Measurements from ENCODE around the gene TRAF6. TPM values are rescaled to one million over a fixed set of nuclear protein-coding genes. Genes with fewer than 3 reads are reported as not detected.

TRAF6 gene
- total and polyA plus RNA-seq, 4 donors = 2.4 to 7.8 (median 5.3) TPM

DNA sequence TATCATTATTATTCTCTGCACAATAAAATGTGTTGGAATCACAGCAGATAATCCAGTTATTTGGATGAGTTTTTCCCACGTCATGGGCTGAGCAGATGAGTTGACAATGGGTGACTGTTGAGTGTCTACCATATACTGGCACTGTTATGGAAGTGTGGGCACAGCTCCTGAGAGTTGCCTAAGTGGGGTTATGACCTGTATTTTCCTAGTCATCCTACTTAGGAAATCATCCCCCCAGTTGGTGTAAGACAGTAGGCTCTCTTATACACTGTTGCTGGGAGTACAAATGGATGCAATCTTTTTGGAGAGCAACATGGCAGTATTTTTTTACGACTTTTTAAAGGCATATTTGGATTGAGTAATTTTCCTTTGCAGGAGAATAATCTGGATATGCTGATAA is 66.4 kb downstream of the TRAF6 start:
- 89% methylated on average over 2 of the region's 2 CpGs for WGBS
- Histone ChIP-seq H3K36me3 (ENCODE audit: control insufficient read depth in 4 of 4, insufficient read depth in 3 of 4, low read depth in 1 of 4, low read length in 3 of 4) (no peaks in the 10 kb centered on the region), H3K9ac (ENCODE audit: low read depth in 1 of 2, low read length in 2 of 2) (no peak overlapping the region), H3K9me3 (ENCODE audit: control insufficient read depth in 4 of 4, low read length in 3 of 4) (no peaks in the 10 kb centered on the region), H3K4me1 (ENCODE audit: control insufficient read depth in 4 of 4, insufficient read depth in 4 of 4, low read length in 3 of 4) (no peaks in the 10 kb centered on the region), H3K27ac (ENCODE audit: low read depth in 1 of 2, low read length in 2 of 2) (no peak overlapping the region), H3K27me3 (ENCODE audit: control insufficient read depth in 4 of 4, insufficient read depth in 4 of 4, low read length in 3 of 4) (no peaks in the 10 kb centered on the region), H3K4me3 (ENCODE audit: low read depth in 1 of 3, low read length in 3 of 3) (no peak overlapping the region)
- TF ChIP-seq, protein P1, sequence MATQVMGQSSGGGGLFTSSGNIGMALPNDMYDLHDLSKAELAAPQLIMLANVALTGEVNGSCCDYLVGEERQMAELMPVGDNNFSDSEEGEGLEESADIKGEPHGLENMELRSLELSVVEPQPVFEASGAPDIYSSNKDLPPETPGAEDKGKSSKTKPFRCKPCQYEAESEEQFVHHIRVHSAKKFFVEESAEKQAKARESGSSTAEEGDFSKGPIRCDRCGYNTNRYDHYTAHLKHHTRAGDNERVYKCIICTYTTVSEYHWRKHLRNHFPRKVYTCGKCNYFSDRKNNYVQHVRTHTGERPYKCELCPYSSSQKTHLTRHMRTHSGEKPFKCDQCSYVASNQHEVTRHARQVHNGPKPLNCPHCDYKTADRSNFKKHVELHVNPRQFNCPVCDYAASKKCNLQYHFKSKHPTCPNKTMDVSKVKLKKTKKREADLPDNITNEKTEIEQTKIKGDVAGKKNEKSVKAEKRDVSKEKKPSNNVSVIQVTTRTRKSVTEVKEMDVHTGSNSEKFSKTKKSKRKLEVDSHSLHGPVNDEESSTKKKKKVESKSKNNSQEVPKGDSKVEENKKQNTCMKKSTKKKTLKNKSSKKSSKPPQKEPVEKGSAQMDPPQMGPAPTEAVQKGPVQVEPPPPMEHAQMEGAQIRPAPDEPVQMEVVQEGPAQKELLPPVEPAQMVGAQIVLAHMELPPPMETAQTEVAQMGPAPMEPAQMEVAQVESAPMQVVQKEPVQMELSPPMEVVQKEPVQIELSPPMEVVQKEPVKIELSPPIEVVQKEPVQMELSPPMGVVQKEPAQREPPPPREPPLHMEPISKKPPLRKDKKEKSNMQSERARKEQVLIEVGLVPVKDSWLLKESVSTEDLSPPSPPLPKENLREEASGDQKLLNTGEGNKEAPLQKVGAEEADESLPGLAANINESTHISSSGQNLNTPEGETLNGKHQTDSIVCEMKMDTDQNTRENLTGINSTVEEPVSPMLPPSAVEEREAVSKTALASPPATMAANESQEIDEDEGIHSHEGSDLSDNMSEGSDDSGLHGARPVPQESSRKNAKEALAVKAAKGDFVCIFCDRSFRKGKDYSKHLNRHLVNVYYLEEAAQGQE (IDR thresholded peaks at IDR 0.05) = no peak
- TF ChIP-seq NR2F2 (IDR thresholded peaks at IDR 0.05) (no peak), HNF4A (conservative IDR thresholded peaks at IDR 0.05) (no peak), EGR1 (IDR thresholded peaks at IDR 0.05; ENCODE audit: low read depth in 2 of 2) (no peak), FOXA1 (IDR thresholded peaks at IDR 0.05) (no peak), TAF1 (conservative IDR thresholded peaks at IDR 0.05) (no peak)
- TF ChIP-seq, protein P2, sequence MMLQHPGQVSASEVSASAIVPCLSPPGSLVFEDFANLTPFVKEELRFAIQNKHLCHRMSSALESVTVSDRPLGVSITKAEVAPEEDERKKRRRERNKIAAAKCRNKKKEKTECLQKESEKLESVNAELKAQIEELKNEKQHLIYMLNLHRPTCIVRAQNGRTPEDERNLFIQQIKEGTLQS (IDR thresholded peaks at IDR 0.05) = no peak
- no peak for DNase-seq (ENCODE audit: low spot score)

DNA sequence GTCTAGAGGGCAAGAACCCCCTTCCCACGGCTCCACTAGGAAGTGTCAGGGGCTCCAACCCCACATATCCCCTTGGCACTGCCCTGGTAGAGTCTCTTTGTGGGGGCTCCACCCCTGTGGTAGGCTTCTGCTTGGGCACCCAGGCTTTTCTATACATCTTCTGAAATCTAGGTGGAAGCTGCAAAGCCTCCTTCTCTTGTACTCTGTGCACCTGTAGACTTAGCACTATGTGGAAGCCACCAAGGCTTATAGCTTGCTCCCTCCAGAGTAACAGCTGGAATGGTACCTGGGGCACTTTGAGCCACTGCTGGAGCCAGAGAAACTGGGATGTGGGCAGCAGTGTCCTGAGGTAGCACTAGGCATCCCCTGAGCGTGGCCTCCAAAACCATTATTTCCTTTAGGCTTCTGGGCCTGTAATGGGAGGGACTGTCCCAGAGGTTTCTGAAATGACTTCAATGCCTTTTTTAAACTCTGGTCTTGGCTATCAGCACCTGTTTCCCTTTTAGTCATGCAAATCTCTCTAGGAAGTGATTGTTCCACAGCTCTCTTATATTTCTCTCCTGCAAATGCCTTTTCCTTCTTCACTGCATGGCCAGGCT is 68.4 kb downstream of the TRAF6 start:
- 93% methylated on average over 2 of the region's 2 CpGs for WGBS

More for the DNA sequence above, 68.4 kb downstream of the TRAF6 start:
- Histone ChIP-seq H3K4me1 (ENCODE audit: control insufficient read depth in 4 of 4, insufficient read depth in 4 of 4, low read length in 3 of 4) (no peaks in the 10 kb centered on the region), H3K36me3 (ENCODE audit: control insufficient read depth in 4 of 4, insufficient read depth in 3 of 4, low read depth in 1 of 4, low read length in 3 of 4) (no peaks in the 10 kb centered on the region), H3K4me3 (ENCODE audit: low read depth in 1 of 3, low read length in 3 of 3) (no peak overlapping the region), H3K9me3 (ENCODE audit: control insufficient read depth in 4 of 4, low read length in 3 of 4) (no peaks in the 10 kb centered on the region), H3K27ac (ENCODE audit: low read depth in 1 of 2, low read length in 2 of 2) (no peak overlapping the region), H3K27me3 (ENCODE audit: control insufficient read depth in 4 of 4, insufficient read depth in 4 of 4, low read length in 3 of 4) (no peaks in the 10 kb centered on the region), H3K9ac (ENCODE audit: low read depth in 1 of 2, low read length in 2 of 2) (no peak overlapping the region)
- TF ChIP-seq, protein P2 (IDR thresholded peaks at IDR 0.05) = no peak
- TF ChIP-seq SP1 (IDR thresholded peaks at IDR 0.05) (no peak), RAD21 (IDR thresholded peaks at IDR 0.05) (no peak), FOXA1 (IDR thresholded peaks at IDR 0.05) (no peak), GABPA (IDR thresholded peaks at IDR 0.05 in 1 of 2, conservative IDR thresholded peaks at IDR 0.05 in 1 of 2) (no peak), JUND (IDR thresholded peaks at IDR 0.05) (no peak), YY1 (IDR thresholded peaks at IDR 0.05) (no peak), NR2F2 (IDR thresholded peaks at IDR 0.05) (no peak), TAF1 (conservative IDR thresholded peaks at IDR 0.05) (no peak), EGR1 (IDR thresholded peaks at IDR 0.05; ENCODE audit: low read depth in 2 of 2) (no peak)
- TF ChIP-seq, protein P1 (IDR thresholded peaks at IDR 0.05) = no peak
- no peak for DNase-seq (ENCODE audit: low spot score)
